ENCODE results near the gene SLC30A7.

DNA sequence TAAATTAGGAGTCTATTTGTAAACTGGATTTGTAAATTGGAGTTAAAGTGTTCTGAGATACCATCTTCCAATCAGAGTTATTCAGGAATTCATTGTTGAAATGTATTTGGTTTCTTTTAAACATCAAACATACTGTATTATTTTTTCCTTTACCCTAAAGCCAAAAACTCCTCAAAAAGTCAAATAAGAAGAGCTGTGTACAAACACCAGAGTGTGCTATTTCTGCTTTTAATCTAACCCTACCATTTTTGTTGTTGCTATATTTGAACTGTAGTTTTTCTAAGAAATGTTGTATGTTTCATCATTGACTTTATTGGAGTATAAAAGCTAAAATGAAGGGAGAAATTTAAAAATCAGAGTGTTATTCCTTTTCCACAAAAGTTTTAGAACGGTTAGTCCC is 35.8 kb downstream of the SLC30A7 start:
- TF ChIP-seq FOXP2 (optimal IDR thresholded peaks at IDR 0.05; ENCODE audit: borderline replicate concordance, extremely low read depth, extremely low read length, insufficient read depth) = no peak
- no peak for TF ChIP-seq POLR2AphosphoS5 (IDR thresholded peaks at IDR 0.05; ENCODE audit: low read depth, low read length)

Measured in PFSK-1 (cell line).